ENCODE data around the gene ATP5MC3. TPM values are rescaled to one million over a fixed set of nuclear protein-coding genes. Genes with fewer than 3 reads are reported as not detected.

The ATP5MC3 gene
- total RNA-seq, 2 experiments from 2014 or later, result 161 to 371 TPM

DNA sequence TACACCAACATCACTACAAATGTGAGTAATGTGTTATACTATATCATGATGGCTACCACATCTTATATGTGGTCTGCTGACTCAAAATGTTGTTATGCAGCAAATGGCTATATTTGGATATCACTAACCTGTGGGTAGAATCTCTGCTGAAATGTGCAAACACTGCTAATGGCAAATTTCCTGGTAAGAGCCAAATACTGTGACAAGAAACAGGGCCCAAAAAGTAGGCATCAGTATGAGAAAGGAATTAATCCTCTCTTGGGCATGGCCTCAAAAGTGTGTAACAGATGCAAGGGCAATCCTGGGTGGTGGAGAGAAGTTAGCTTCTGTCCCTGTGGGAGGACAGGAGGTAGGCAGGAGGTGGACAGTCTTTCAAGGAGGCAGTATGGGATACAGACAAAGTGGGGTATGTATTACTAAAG, 26.8 kb downstream of the ATP5MC3 start:
- Histone ChIP-seq H3K27ac (ENCODE audit: low read depth, low read length, poor library complexity, severe bottlenecking) (no peak overlapping the region), H3K4me1 (ENCODE audit: insufficient read depth, low read length, poor library complexity, severe bottlenecking) (no peaks in the 10 kb centered on the region), H2AFZ (ENCODE audit: low read length) (no peak overlapping the region), H3K79me2 (ENCODE audit: insufficient read depth, low read depth, low read length) (peaks cover 94% of the 10 kb centered on the region), H3K36me3 (ENCODE audit: insufficient read depth, low read length) (peaks cover 47% of the 10 kb centered on the region), H3K4me3 (ENCODE audit: low read depth, low read length, poor library complexity, severe bottlenecking) (no peak overlapping the region), H3K4me2 (ENCODE audit: low read length) (no peak overlapping the region), H3K9me3 (ENCODE audit: low read length) (no peaks in the 10 kb centered on the region), H4K20me1 (ENCODE audit: insufficient read depth, low read length) (peaks cover 27% of the 10 kb centered on the region), H3K9me2 (ENCODE audit: insufficient read depth, low read length) (no peaks in the 10 kb centered on the region)
- intact Hi-C loops (cut with micrococcal nuclease; ENCODE audit: unreplicated experiment), result no loop called here
- POLR2A ChIA-PET, result interaction anchor here (3.7 kb wide), 1 partner anchor 12 kb away, joined by 11 read pairs; no protein-coding TSS in a partner anchor
- CTCF ChIA-PET (ENCODE audit: unreplicated experiment), result no interaction called here
- no peak for TF ChIP-seq EZH2phosphoT487 (IDR thresholded peaks at IDR 0.05; ENCODE audit: borderline replicate concordance, low read depth, low read length)
- TF ChIP-seq, protein P1, sequence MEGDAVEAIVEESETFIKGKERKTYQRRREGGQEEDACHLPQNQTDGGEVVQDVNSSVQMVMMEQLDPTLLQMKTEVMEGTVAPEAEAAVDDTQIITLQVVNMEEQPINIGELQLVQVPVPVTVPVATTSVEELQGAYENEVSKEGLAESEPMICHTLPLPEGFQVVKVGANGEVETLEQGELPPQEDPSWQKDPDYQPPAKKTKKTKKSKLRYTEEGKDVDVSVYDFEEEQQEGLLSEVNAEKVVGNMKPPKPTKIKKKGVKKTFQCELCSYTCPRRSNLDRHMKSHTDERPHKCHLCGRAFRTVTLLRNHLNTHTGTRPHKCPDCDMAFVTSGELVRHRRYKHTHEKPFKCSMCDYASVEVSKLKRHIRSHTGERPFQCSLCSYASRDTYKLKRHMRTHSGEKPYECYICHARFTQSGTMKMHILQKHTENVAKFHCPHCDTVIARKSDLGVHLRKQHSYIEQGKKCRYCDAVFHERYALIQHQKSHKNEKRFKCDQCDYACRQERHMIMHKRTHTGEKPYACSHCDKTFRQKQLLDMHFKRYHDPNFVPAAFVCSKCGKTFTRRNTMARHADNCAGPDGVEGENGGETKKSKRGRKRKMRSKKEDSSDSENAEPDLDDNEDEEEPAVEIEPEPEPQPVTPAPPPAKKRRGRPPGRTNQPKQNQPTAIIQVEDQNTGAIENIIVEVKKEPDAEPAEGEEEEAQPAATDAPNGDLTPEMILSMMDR (conservative IDR thresholded peaks at IDR 0.05; ENCODE audit: low read length), result no peak
- no TSS peak for BruUV-seq (replicated peaks)
- DNase-seq (ENCODE audit: low spot score), result no peak

GRCh38 chr2:175152242-175152641, 29.3 kb downstream of the ATP5MC3 start:
- peaks cover 65% of the 10 kb centered on the region for H3K36me3 ChIP-seq (ENCODE audit: insufficient read depth, low read length)
- H3K79me2 ChIP-seq (ENCODE audit: insufficient read depth, low read depth, low read length), result peaks cover 85% of the 10 kb centered on the region
- H2AFZ ChIP-seq (ENCODE audit: low read length), result no peak overlapping the region
- intact Hi-C loops (cut with micrococcal nuclease; ENCODE audit: unreplicated experiment), result no loop called here
- POLR2A ChIA-PET, result interaction anchor here (3.7 to 6.0 kb wide), 2 partner anchors 14 to 15 kb away, joined by 11 to 37 read pairs; no protein-coding TSS in a partner anchor
- CTCF ChIA-PET (ENCODE audit: unreplicated experiment), result no interaction called here
- no peaks in the 10 kb centered on the region for H3K4me1 ChIP-seq (ENCODE audit: insufficient read depth, low read length, poor library complexity, severe bottlenecking)
- TF ChIP-seq, protein P1 (conservative IDR thresholded peaks at IDR 0.05; ENCODE audit: low read length), result no peak
- no peak for TF ChIP-seq EZH2phosphoT487 (IDR thresholded peaks at IDR 0.05; ENCODE audit: borderline replicate concordance, low read depth, low read length)
- no peak overlapping the region for H3K4me2 ChIP-seq (ENCODE audit: low read length)
- DNase-seq (ENCODE audit: low spot score), result no peak
- H3K4me3 ChIP-seq (ENCODE audit: low read depth, low read length, poor library complexity, severe bottlenecking), result no peak overlapping the region
- H3K27ac ChIP-seq (ENCODE audit: low read depth, low read length, poor library complexity, severe bottlenecking), result no peak overlapping the region
- no peaks in the 10 kb centered on the region for H3K9me3 ChIP-seq (ENCODE audit: low read length)
- H4K20me1 ChIP-seq (ENCODE audit: insufficient read depth, low read length), result peaks cover 24% of the 10 kb centered on the region
- no TSS peak for BruUV-seq (replicated peaks)
- H3K9me2 ChIP-seq (ENCODE audit: insufficient read depth, low read length), result no peaks in the 10 kb centered on the region

DNA sequence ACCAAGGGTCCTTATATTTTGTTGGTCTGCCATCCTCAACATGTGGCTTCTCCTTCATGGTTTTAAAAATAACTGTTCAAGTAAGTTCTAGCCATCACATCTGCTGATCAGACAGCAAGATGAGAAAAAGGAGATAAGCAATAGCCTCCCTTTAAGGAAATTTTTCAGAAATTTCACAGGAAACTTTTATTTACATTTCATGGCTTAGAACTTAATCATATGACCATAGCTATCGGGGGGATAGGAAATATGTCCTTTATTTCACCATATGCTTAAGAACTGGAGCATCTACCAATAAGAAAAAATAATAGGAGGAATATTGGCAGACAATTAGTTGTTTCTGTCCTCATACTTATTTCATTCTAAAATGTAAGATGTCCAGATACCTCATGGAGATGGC, 29.7 kb downstream of the ATP5MC3 start:
- Histone ChIP-seq H3K9me3 (ENCODE audit: low read length) (no peaks in the 10 kb centered on the region), H3K36me3 (ENCODE audit: insufficient read depth, low read length) (peaks cover 63% of the 10 kb centered on the region), H3K4me3 (ENCODE audit: low read depth, low read length, poor library complexity, severe bottlenecking) (no peak overlapping the region), H2AFZ (ENCODE audit: low read length) (no peak overlapping the region), H4K20me1 (ENCODE audit: insufficient read depth, low read length) (peaks cover 25% of the 10 kb centered on the region), H3K27ac (ENCODE audit: low read depth, low read length, poor library complexity, severe bottlenecking) (no peak overlapping the region), H3K9me2 (ENCODE audit: insufficient read depth, low read length) (no peaks in the 10 kb centered on the region), H3K79me2 (ENCODE audit: insufficient read depth, low read depth, low read length) (peaks cover 85% of the 10 kb centered on the region), H3K4me2 (ENCODE audit: low read length) (no peak overlapping the region), H3K4me1 (ENCODE audit: insufficient read depth, low read length, poor library complexity, severe bottlenecking) (no peaks in the 10 kb centered on the region)
- no peak for DNase-seq (ENCODE audit: low spot score)
- intact Hi-C loops (cut with micrococcal nuclease; ENCODE audit: unreplicated experiment), result no loop called here
- ChIA-PET POLR2A (interaction anchor here (3.7 to 6.0 kb wide), 2 partner anchors 14 to 15 kb away, joined by 11 to 37 read pairs; no protein-coding TSS in a partner anchor), CTCF (ENCODE audit: unreplicated experiment) (no interaction called here)
- no peak for TF ChIP-seq EZH2phosphoT487 (IDR thresholded peaks at IDR 0.05; ENCODE audit: borderline replicate concordance, low read depth, low read length)
- TF ChIP-seq, protein P1 (conservative IDR thresholded peaks at IDR 0.05; ENCODE audit: low read length), result no peak
- BruUV-seq (replicated peaks), result no TSS peak

Data from OCI-LY7 (cell line).